ENCODE measurements around the gene TEX22.

DNA sequence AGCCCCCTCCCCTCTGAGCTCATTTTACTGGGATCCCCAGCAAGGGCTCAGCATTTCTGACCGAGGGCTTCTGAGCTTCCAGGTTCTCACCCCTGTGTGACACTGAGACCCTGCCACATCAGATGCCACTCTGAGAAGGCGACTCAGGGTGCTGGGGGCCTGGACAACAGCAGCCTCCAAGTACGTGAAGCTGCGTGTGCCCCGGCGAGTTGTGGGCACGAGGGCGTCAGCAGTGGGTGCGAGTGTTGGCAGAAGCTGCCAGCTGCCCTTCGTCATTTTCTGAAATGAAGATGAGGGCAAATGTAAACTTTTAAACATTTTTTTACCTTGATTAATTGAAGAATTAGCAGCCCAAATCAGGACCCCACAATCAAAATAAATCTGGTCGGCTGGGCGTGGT lies 32.7 kb upstream of the TEX22 start:
- TF ChIP-seq POLR2AphosphoS5 (IDR thresholded peaks at IDR 0.05) (no peak), CTCF (IDR thresholded peaks at IDR 0.05) (no peak)

Data from esophagus muscularis mucosa (tissue), 3 donors.